GM11168 (cell line): ENCODE results near the gene TIMP2.

ENCODE experiments used
- in situ Hi-C: fragments of 300-500 bp; cut with MboI; formaldehyde crosslinking; loops from one replicate; pipeline ENCODE4 v1.12.0; 2022; ENCODE audit warnings: low sequenced_read_pairs; ENCODE audit not compliant: unreplicated experiment

TIMP2 gene

GRCh38 chr17:78823282-78824046 is 101.7 kb downstream of the TIMP2 start:
- in situ Hi-C loops = loop anchor here (25.0 kb wide), 1 partner anchor 311 kb away; no protein-coding TSS in a partner anchor

- in situ Hi-C loops = loop anchor here (25.0 kb wide), 1 partner anchor 310 kb away; no protein-coding TSS in a partner anchor
Observed at GRCh38 chr17:78822552-78822951, 102.6 kb downstream of the TIMP2 start.

GRCh38 chr17:78821961-78822360 is 103.2 kb downstream of the TIMP2 start:
- in situ Hi-C loops = loop anchor here (25.0 kb wide), 1 partner anchor 310 kb away; no protein-coding TSS in a partner anchor

DNA sequence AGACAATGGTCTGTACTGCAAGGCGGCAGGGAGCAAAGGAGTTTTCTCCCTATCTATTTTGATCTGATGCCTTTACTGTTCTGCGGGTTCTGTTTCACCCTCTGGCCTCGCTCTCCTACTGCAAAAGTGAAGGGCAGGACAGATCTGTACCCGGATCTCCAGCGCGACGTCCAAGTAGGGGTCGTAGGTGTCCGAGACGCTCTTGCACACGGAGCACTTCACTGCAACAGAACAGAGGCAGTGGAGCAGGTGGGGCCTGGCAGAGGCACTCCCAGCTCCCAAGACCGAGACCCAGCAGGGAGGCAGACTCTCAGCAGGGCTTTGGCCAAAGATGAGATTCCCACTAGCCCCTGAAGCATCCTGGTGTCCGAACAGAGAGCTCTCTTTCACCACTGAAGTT is 104.3 kb downstream of the TIMP2 start:
- in situ Hi-C loops = loop anchor here (25.0 kb wide), 1 partner anchor 309 kb away; no protein-coding TSS in a partner anchor

DNA sequence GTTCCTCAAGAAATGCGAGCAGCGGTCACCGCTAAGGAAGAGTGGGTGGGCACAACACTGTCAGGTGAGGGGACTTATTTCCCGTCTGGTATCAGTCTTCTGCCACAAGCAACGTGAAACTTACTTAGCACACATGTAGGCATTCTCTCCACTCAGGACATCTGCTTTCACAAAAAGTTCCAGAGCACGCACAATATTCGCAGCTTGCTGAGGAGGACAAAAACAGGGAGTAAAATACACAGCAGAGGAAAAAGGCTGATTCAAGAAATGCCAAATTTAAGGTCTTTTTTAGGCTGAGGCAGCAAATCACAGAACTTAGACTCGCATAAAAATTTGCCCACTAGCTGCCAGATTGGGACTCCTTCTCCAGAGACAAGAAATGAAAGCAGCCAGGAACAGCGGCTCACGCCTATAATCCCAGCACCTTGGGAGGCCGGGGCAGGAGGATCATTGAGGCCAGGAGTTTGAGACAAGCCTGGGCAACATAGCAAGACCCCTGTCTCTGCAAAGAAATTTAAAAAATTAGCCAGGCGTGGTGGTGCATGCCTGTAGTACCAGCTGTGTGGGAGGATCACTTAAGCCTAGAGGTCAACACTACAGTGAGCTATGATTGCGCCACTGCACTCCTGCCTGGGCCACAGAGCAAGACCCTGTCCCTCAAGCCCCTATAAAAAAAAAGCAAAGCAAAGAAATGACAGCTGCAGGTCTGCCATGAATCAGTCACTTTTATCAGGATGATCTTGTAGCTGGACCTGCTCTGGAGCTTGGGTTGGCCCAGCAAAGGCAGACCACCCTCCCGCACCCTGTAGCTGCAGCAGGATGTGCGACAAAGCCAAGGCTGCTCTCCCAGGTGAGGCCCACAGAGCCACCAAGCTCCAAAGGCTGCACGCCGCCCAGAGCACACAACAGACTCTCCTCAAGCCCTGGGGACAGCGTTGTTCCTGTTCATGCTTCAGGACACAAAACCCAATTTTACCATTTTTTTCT is 105.1 kb downstream of the TIMP2 start:
- in situ Hi-C loops = loop anchor here (25.0 kb wide), 1 partner anchor 308 kb away; no protein-coding TSS in a partner anchor

DNA sequence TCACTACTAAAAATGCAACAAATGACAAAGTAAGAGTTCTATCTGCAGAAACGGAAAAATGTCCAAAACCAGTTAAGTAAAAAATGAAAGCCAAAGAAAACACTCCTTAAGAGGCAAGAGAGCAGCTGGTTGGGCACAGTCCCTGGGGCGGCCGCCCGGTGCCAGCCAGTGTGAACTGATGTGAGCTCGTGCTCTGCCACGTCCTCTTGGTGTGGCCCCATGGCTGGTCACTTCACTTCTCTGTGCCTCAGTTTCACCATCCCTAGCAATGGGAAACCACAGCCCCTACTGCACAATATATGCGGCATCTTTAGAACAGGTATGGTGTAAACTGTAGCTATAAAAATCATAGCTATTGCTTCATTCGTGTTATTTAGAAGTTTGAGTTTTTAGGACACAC is 105.8 kb downstream of the TIMP2 start:
- in situ Hi-C loops = loop anchor here (25.0 kb wide), 1 partner anchor 307 kb away; no protein-coding TSS in a partner anchor

GRCh38 chr17:78818932-78819331 is 106.3 kb downstream of the TIMP2 start:
- in situ Hi-C loops = loop anchor here (25.0 kb wide), 1 partner anchor 307 kb away; no protein-coding TSS in a partner anchor

GRCh38 chr17:78818152-78818846 is 106.9 kb downstream of the TIMP2 start:
- in situ Hi-C loops = loop anchor here (25.0 kb wide), 1 partner anchor 306 kb away; no protein-coding TSS in a partner anchor

DNA sequence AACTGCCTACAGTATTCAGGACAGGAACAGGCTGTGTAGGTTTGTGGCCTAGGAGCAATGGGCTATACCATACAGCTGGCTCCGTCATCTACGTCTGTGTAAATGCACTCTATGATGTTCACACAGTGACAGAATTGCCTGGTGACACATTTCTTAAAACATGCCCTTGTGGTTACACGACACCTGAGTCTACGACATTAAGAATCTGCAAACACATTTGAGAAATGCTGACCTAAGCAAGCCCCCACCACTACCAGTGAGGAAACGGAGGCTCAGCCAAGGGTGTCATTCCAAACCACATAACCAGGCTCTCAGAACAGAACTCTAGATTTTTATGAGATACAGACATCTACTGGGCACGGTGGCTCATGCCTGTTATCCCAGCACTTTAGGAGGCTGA is 108.1 kb downstream of the TIMP2 start:
- in situ Hi-C loops = loop anchor here (25.0 kb wide), 1 partner anchor 305 kb away; no protein-coding TSS in a partner anchor

- in situ Hi-C loops = loop anchor here (25.0 kb wide), 1 partner anchor 303 kb away; no protein-coding TSS in a partner anchor
Observed at GRCh38 chr17:78815696-78816095, 109.5 kb downstream of the TIMP2 start.

DNA sequence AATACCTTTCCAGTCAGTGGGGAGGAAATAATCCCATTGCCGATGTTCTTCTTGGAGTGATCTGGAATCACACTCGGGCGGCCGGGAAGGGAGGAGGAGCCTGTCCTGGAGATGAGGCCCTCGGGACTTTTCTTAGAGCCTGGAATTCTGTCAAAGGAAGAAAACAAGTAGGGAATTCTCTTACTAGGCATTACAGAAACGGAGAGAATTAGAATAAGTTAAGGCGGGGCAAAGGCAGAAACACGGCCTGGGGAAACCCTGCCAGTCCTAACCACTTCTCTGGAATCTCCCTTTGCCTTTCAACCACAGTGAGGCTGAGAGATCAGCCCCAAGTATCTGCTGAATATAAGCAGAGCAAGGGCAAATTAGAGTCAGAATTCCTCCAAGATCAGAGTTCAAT is 112.3 kb downstream of the TIMP2 start:
- in situ Hi-C loops = loop anchor here (25.0 kb wide), 1 partner anchor 301 kb away; no protein-coding TSS in a partner anchor

GRCh38 chr17:78808163-78808562 is 117.0 kb downstream of the TIMP2 start:
- in situ Hi-C loops = loop anchor here (25.0 kb wide), 1 partner anchor 296 kb away; no protein-coding TSS in a partner anchor

DNA sequence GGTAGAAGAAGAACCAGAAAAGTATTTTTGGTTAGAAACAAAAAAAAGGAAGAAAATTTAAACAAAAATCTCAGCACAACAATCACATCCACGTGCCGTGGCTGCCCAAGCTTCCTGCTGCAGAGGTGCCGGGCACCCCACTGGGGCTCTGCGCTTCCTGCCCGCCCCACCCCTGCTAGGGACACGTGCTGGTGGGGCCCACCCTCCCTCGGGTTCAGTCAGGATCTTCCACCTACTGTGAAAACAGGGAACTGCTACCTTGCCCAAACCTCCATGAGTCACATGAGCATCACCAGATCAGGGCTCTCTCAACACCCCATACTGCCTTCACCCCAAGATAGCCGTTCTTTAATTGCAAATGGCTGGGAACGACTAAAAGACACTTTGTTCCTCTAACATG is 118.7 kb downstream of the TIMP2 start:
- in situ Hi-C loops = loop anchor here (25.0 kb wide), 1 partner anchor 294 kb away; no protein-coding TSS in a partner anchor

DNA sequence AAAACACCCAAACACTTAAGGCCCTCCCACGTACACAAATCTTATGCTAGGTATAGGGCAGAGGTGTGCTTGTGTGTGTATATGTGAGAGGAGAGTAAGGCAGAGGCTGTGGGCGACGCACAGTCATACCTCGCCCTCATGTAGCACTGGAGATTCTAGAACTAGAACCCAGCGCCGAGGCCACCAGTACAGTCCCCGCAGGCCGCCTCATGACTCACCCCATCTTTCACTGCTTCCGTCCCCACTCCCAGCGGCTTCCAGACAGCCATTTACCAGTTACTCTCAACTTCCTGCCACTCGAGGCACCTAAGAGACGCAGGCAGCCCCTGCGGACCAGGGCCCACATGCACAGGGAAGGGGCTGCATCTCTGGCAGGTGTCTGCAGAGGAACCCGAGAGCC is 119.9 kb downstream of the TIMP2 start:
- in situ Hi-C loops = loop anchor here (25.0 kb wide), 1 partner anchor 293 kb away; no protein-coding TSS in a partner anchor

- in situ Hi-C loops = loop anchor here (25.0 kb wide), 1 partner anchor 292 kb away; no protein-coding TSS in a partner anchor
Observed at GRCh38 chr17:78804777-78805176, 120.4 kb downstream of the TIMP2 start.

GRCh38 chr17:78803186-78803845 is 121.9 kb downstream of the TIMP2 start:
- in situ Hi-C loops = loop anchor here (25.0 kb wide), 1 partner anchor 291 kb away; no protein-coding TSS in a partner anchor
